Measurements from ENCODE around the gene EFEMP1.
"Not testable (repeated sequence)": the region's sequence is repeated elsewhere in the genome, so short reads cannot be mapped to it uniquely, and the experiment has no call there.

Gene EFEMP1

DNA sequence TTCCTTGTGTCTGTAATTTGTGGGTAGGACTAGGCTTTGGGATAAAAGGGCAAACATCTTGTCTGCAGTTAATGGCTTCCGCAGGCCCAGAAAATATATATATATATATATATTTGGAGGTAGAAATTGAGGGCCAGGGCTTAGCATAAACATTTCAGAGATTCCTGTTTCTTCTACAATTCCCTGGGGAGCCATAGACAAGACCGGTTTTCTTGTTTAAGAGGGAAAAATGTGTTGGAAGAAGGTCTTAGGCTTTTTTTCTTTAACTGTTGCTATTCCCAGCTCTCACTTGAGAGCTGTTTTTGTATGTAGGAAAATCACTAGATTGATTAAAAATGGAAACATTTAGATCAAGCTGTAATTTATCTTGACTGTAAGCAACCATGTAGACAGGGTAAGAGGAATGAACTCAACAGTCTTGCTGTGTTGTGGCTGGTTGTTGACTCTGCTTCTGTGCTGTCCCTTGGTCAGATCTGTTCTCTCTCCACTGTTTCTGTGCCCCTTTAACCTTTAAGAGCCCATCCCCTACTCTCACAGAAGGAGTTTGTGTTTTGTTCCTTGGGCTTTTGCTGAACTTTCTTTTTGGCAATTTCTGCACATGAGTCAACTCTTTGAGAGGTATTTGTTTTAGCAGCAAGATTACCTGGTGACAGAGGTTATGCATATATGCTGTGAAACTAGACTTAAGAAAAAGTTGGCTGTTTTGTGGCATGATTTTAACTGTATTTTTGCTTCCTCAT, 58.3 kb downstream of the EFEMP1 start:
- DNase-seq (ENCODE audit: low spot score), result no peak

DNA sequence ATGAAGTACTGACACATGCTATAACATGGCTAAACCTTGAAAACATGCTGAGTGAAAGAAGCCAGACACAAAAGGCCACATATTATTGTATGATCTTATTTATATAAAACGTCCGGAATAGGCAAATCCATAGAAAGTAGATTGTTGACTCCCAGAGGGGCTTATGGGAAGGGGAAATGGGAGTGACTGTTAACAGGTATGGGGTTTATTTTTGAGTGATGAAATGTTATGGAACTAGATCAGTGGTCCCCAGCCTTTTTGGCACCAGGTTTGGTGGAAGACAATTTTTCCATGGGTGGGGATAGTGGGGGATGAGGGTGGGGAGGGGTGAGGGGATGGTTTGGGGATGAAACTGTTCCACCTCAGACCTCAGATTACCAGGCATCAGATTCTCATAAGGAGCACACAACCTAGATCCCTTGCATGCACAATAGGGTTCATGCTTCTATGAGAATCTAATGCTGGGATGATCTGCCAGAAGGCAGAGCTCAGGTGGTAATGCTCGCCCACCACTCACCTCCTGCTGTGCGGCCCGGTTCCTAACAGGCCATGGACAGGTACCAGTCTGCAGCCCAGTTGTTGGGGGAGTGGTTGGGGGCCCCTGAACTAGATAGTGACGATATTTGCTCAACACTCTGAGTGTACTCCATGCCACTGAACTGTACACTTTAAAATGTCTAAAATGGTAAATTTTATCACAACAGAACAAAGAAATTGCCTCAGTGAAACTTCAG, 59.1 kb downstream of the EFEMP1 start:
- DNase-seq (ENCODE audit: low spot score), result no peak

DNA sequence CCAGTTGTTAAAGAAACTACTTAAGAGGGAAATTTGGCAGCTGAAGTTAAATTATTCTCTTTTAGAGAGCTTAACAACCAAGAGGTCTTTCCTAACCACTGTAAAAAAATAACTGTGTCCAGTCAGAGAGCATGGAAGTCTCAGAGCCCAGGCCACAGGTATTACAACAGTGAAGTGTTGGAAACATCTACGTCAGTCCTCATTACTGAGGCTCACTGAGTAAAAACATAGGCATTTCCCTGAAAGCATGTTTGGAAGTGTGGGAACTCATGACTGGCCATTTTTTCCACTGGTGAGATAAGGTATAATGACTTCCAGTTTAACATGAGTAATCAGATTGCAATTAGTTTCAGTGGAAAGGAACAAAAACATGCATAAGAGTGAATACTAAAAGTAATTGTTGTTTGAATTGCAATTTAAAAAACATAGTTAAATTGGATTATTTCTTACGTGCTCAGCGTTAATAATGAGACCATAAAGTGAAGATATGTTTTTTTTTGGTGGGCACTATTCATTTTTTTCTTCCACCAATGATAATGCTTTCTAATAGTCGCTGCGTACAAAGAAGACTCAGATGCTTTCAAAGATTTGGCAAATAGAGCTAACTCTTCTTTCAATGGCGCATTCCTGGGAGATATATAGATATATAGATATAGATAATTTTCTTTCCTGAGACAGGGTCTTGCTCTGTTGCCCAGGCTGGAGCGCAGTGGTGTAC, 60.8 kb downstream of the EFEMP1 start:
- DNase-seq (ENCODE audit: low spot score), result peak; percentile 78

DNA sequence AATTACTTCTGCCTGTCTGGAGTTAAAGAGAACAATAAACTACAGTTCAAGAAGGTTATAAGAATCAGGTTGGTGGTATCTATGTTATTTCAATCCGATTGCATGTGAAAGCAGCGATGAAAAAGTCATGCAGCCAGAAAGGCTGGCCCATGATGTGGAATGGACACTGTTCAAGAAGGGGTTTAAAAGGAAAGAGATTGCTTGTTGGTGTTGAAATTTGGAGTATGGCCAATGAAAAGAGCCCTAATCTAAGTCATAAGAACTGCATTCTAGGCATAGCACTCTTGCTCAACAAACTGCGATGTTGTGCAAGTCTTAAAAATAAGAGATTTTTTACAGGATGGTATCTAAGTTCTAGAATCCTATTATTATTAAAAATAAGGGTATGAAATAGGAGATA, 61.3 kb downstream of the EFEMP1 start:
- no peak for DNase-seq (ENCODE audit: low spot score)

DNA sequence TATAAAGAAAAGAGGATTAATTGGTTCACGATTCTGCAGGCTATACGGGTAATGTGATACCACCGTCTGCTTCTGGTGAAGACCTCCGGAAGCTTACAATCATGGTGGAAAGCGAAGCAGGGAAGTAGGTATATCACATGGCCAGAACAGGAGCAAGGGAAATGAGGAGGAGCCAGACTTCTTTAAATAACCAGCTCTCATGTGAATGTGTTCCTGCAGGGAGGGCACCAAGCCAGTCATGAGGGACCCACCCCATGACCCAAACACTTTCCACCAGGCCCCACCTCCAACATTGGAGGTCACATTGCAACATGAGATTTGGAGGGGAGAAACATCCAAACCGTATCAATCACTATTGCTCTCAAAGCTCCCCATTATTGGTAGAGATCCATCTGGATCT, 61.8 kb downstream of the EFEMP1 start:
- no peak for DNase-seq (ENCODE audit: low spot score)

DNA sequence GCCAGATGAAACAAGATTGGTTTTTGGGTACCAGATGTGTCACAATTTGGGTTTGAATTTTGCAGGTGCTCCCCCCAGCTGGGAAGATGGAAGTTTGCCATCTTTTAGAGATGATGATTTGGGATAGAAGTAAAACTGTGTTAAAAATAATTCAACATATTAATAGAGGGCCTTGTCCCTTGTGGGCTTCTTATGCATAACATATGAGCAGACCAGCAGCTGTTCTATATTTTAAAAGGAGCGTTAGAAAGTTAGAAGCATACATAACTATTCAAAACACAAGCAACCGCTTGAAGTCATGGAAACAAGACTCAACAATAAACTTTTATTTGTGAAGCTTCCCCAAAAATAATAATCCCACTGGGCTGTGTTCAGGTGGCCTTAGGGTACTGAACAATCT, 62.8 kb downstream of the EFEMP1 start:
- no peak for DNase-seq (ENCODE audit: low spot score)

DNA sequence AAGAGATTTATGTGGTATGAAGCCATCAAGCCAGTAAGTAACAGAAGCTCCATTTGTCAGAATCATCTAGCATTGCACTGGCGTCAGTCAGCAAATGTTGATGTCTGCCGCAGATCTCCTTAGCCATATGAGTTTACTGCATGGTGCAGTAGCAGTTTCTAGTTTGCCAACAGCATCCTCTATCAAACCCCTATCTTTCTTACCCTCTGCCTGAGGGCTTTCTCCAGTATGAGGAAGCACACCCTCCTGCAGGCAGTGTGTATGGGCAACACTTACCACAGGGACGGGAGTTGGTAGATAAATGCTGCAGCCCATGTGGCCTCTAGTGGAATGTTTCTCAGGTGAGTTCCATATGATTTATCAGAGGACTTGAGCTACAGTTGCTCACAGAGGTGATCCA, 63.7 kb downstream of the EFEMP1 start:
- no peak for DNase-seq (ENCODE audit: low spot score)

DNA sequence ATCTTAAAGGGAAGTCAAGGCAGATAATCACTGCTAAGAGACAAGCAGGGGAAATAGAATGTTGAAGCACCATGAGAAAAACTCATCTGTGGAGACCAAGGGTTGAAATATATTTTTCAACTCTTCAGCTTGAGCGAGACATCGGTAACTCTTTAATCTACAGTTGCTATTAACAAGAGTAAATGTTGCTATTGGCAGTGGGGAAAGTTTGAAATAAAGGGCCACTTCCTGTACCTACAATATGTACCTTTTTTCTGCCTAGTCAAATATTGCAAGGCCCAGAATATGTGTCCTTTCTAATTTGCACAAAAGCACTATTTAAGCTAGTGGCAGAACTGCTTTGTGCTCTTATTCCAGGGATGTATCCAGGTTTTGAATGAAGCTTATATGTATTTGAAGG, 65.8 kb downstream of the EFEMP1 start:
- DNase-seq (ENCODE audit: low spot score), result no peak

DNA sequence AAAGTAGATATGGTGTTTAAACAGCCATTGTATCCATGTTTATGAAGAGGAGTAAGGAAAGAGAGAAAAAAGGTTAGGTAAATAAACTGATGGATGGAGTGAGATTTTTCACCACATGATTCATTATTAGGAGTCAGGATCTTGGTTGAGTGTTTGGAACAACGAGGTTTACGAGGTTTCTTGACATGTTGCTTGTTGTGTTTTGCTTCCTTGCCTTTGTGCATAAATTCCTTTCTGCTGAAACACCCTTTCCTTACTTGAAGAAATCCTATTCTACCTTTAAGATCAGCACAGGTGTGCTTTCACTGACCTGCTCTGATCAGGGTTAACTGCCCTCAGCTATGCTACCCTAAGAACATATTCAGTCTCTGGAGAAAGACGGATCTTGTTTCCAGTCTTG, 66.6 kb downstream of the EFEMP1 start:
- no peak for DNase-seq (ENCODE audit: low spot score)

DNA sequence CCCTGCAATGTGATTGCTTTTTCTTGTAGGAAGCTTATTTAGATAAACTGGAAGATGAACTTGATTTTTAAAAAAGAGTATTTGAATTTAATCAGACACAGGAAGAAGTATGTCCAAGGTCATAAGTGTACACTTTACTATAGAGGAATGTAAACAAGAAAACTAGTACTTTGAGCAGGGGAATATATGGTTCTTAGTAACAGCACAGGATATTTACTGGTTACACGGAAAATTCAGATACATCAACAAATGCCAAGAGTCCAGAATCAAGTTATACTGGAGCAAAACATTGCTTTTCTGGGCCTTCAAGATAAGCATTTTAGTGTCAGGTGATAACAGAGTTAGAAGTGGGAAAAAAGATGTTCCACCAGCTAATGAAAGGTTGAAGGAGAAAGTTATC, 75.5 kb downstream of the EFEMP1 start:
- no peak for DNase-seq (ENCODE audit: low spot score)

DNA sequence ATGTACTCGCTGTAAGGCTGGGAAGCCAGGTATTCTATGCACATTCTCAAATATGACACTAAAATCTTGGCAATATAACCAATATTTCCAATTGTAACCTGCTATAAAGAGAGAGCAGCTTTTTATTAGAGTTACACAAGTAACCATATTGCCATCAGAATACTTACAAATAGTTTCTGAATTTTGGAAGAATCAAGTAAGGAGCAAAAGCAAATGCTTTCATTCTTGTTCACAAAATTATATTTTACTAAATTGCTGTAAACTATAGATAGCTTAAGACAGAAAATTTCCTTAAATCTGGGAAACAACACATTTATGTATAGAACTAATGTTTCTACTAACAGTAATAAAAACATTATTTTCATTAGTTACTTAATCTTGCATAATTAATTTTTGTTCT, 77.2 kb downstream of the EFEMP1 start:
- DNase-seq (ENCODE audit: low spot score), result no peak

DNA sequence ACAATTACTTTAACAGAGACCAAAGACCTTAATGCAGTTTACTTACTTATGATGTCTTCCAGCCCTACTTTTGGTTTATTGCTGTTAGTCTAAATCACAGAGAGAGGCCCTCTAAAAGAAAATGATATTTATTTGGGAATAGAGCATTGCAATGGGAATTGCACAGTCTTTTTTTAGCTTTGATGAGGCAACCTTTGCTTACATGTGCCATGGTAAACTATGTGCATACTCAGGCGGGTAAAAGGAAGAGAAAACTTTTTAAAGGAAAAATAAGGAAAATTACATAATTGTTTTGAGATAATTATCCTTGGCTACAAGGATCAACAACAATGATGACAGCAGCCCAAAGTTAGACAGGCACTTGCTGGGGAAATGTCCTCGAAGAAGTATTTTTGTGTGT, 78.6 kb downstream of the EFEMP1 start:
- no peak for DNase-seq (ENCODE audit: low spot score)

DNA sequence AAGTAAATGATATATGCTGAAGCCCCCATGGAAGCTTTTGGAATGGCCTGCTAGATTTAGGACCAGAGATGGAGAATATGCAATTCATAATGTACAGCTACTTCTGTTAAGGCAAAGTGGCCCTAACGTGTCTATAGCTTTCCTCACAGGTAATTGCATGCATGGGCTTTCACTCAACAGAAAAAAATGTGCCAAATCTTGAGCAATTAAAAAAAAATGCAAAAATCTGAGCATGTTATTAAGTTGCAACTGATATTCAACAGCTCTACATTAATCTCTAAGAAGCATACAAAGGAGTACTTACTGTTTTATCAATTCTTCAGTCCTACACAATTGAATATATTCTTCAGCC, 79.6 kb downstream of the EFEMP1 start:
- DNase-seq (ENCODE audit: low spot score), result no peak

DNA sequence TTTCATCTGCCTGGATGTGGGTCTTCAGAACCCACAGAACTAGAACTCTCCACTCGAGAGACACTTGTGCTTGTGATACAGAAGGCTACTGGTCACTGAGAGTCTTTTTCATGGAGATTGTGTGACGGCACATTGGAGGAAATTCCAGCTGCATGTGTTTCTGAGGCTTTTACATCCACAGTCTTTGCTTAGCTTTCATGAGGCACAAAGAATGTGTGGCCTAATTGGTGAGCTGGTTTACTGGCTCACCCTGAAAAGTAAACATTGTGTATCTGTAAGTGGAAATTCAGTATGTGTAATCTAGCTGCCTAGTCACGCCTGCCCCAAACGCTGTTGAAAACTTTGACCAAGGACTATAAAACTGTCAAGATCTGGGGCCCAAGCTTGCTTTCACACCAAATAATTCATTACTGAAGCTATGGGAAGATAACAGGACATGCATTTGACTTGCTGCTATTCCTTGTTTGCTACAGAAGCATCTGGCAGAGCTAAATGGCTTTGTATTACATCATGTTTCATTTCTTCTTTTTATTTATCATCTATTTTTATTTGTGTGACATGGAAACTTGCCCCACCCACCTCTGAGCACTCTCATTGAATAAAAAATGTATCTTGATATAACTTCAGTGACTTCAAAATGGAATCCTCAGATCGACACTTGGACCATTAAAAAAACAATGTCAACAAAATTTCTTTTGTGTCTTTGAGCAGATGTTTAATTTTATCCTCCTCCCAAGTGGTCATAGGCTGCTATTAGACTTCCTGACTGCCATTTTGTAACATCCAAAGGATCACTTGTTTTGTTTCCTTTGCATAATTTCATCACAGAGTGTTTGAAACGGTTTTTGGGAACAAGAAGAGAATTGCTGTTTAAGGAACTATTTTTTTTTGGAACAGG, 80.2 kb downstream of the EFEMP1 start:
- DNase-seq (ENCODE audit: low spot score), result no peak

DNA sequence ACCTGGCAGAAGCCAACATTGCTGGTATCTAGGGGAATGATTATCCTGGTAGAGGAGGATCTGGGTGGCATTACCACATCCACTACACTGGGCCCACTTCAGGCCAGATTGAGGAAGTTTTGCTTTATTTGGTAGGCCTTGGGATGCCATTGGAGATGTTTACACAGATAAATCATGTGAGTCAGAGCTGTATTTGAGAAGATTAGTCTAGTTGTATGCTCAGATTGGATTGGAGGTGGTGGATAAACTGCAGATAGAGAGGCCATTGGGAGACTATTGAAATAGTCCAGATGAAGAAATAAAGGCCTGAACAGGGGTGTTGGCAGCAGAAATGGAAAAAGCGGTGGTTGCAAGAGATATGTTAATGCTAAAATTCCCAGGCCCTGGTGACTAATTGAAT, 81.5 kb downstream of the EFEMP1 start:
- no peak for DNase-seq (ENCODE audit: low spot score)

DNA sequence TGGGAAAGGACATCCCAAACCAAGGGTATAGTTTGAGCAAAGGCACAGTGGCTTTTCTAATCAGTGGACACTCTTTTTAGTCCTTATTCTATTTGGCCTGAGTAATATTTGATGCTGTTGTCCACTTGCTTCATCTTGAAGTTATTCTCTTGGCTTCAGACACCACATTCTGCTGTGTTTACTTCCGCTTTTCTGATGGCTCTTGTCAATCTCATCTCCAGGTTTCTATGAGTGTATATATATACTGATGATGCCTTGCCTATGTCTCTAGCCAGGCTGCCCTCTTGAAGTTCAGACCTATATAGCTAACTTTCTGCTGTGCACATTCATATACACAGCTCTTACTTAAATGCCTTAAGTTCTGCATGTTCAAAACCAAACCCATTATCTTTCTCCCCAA, 83.1 kb downstream of the EFEMP1 start:
- no peak for DNase-seq (ENCODE audit: low spot score)

DNA sequence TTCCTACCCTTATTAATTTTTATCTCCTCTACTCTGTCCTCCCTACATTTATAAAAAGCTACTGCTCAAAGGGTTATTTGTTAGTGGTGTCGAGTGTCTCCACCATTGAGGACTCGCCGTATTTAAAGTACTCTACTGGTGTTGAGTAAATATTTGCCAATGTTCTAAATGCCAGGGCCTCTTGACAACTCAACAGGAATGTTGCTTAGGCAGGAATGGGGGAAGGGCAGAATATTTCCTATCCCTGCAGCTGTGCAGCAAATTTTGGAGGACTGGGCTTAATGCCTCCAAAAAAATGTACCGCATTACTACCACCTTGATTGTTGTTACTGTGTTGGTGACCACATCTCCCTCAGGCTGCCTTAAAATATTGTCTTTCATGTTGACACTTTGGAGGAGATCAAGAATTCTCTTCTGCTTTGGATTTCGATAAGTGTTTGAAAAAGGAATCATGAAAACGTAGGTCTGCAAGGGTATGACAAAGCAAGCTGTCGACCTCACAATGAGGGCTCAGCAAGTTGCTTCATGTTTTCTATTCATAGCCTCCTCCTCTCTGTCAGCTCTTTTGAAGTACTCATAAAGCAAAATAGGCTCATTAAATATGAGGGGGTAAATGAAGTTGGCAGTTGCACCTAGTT, 84.3 kb downstream of the EFEMP1 start:
- DNase-seq (ENCODE audit: low spot score), result no peak

DNA sequence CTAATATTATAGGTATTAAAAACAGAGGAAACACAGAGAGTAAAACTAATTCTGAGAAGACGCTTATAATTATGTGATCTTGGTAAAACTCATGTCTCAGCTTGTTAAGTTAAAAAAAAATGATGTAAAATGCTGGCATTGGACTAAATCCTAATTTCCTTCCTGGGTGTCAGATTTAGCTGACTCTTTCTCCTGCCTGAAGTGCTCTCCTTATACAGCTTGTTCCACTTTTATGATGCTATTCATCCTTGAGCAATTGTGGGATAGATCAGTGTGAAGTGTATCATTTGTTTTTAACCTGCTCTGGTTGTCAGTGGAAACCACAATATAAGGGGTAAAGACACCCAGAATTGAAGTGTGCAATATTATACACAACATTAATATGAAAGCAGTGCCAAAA, 84.9 kb downstream of the EFEMP1 start:
- no peak for DNase-seq (ENCODE audit: low spot score)

DNA sequence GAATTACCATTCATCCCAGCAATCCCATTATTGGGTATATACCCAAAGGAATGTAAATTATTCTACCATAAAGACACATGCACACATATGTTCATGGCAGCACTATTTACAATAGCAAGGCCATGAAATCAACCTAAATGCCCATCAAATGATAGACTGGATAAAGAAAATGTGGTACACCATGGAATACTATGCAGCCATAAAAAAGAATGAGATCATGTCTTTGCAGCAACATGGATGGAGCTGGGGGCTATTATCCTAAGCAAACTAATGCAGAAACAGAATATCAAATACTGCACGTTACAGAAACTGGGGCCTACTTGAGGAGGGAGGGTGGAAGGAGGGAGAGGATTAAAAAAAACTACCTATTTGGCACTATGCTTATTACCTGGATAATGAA, 85.5 kb downstream of the EFEMP1 start:
- DNase-seq (ENCODE audit: low spot score), result not testable (repeated sequence)

DNA sequence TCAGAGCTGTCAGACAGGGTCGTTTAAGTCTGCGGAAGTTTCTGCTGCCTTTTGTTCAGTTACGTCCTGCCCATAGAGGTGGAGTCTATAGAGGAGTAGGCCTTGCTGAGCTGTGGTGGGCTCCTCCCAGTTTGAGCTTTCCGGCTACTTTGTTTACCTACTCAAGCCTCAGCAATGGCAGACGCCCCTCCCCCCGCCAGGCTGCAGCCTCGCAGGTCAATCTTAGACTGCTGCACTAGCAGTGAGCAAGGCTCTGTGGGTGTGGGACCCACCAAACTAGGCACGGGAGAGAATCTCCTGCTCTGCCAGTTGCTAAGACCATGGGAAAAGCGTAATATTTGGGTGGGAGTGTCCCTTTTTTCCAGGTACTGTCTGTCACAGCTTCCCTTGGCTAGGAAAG, 86.5 kb downstream of the EFEMP1 start:
- DNase-seq (ENCODE audit: low spot score), result no peak

DNA sequence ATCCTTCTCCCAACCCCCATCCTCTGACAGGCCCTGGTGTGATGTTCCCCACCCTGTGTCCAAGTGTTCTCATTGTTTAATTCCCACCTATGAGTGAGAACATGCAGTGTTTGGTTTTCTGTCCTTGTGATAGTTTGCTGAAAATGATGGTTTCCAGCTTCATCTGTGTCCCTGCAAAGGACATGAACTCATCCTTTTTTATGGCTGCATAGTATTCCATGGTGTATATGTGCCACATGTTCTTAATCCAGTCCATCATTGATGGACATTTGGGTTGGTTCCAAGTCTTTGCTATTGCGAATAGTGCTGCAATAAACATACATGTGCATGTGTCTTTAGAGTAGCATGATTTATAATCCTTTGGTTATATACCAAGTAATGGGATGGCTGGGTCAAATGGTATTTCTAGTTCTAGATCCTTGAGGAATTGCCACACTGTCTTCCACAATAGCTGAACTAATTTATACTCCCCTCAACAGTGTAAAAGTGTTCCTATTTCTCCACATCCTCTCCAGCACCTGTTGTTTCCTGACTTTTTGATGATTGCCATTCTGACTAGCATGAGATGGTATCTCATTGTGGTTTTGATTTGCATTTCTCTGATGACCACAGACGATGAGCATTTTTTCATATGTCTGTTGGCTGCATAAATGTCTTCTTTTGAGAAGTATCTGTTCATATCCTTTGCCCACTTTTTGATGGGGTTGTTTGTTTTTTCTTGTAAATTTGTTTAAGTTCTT, 91.7 kb downstream of the EFEMP1 start:
- not testable (repeated sequence) for DNase-seq (ENCODE audit: low spot score)
